Measurements from ENCODE around the gene RIOK2.

- TF ChIP-seq POLR2AphosphoS5 (IDR thresholded peaks at IDR 0.05; ENCODE audit: low read depth, low read length) (no peak), TAF1 (IDR thresholded peaks at IDR 0.05; ENCODE audit: borderline replicate concordance, insufficient read depth, low read length) (no peak), SIN3A (IDR thresholded peaks at IDR 0.05; ENCODE audit: borderline replicate concordance, insufficient read depth, low read length) (no peak)
Measured at GRCh38 chr5:97193355-97193688, 10.3 kb upstream of the RIOK2 start.

Data from PFSK-1 (cell line).